Measurements from ENCODE around the gene CHAT.

GRCh38 chr10:49645417-49645816, 31.6 kb downstream of the CHAT start:
- no peak for TF ChIP-seq CTCF (conservative IDR thresholded peaks at IDR 0.05)
- no peak for TF ChIP-seq EZH2 (IDR thresholded peaks at IDR 0.05; ENCODE audit: low read depth)
